Activated CD4-positive, alpha-beta T cell treated with anti-CD3 and anti-CD28 coated beads for 24 hours (primary cell): ENCODE results near the gene HMCN1.

Experiments used
- DNase-seq, 2 donors: peaks; one replicate each; pipeline ENCODE4 v3.0.0-alpha.2; 2020; ENCODE audit warnings: low read depth in 2 of 2

Gene HMCN1

GRCh38 chr1:186030453-186030852, 296.3 kb downstream of the HMCN1 start:
- no peak for DNase-seq

DNA sequence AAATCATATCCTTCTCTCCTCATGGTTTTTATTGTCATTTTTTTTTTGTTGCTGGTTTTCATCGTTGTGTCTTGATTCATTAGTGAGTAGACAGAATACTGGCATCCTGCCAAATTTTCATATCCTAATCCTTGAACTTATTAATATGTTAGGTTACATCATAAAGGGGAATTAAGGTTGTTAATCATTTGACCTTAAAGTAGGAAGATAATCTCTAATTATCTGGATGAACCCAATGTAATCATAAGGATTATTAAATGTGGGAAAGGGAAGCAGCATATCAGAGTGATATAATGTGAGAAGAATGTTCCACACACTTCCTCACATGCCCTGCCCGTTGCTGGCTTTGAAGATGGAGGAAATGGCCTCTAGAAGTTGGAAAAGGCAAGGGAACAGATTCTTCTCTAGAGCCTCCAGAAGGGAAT, 299.7 kb downstream of the HMCN1 start:
- no peak for DNase-seq

DNA sequence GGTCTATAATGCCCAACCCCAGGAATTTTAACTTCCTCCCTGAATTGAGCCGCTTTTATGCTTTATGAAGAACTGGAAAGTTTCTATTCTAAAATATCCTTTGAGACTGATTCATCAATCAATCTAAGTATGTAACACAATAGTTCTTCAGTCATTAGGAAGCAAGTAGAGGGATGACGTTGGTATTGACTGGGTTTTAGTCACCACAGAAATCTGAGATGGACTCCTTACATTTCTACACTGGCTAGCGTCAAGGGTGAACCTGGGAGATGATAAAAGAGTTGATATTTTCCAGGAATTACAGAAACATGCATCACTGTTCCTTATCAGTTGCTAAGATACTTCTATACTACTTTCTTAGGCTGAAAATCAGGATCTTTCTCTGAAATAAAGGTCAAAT, 308.0 kb downstream of the HMCN1 start:
- no peak for DNase-seq

DNA sequence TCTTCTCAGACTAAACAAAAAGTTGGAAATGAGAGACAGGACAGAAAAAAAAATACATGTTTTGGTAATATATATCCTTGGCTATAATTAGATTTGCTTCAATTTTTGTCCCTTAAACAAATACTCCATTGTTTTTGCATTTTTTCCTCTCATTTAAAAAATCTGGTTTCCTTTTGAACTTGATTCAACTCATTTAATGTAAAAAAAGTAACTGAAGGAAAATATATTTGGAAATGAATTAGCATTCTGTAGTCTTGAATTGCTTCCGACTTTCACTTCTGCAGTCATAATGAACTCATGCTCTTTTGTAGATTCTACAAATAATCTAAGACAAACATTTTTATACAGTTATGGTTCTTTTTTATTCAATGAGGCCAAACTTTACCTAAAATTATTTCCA, 309.1 kb downstream of the HMCN1 start:
- DNase-seq = no peak

DNA sequence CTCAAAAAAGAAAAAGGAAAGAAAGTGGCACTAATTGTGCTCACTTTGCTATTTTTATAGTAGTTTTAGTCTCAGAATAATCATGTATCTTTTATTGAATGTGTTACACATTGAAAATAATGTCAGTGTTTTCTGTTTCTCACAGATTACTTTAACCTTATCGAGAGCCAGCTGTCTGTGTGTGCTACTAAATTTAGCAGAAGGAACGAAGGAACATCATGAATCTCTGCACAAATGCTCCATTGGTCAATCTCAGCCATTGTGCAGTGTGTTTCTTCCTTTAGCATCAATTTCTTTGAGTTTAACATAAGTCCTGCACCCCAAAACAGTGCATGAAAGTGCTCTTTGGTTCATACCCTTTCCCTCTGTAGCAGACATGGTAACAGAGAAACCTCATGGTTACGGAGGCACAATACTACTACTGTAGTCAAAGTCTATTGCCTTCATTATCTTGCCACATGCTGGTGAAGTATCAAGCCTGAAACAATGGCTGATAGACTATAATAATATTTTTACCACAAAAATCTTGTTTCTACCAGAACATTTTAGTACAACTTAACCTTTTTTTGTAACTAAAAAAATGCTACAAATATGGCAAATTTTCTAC, 310.0 kb downstream of the HMCN1 start:
- DNase-seq = no peak

DNA sequence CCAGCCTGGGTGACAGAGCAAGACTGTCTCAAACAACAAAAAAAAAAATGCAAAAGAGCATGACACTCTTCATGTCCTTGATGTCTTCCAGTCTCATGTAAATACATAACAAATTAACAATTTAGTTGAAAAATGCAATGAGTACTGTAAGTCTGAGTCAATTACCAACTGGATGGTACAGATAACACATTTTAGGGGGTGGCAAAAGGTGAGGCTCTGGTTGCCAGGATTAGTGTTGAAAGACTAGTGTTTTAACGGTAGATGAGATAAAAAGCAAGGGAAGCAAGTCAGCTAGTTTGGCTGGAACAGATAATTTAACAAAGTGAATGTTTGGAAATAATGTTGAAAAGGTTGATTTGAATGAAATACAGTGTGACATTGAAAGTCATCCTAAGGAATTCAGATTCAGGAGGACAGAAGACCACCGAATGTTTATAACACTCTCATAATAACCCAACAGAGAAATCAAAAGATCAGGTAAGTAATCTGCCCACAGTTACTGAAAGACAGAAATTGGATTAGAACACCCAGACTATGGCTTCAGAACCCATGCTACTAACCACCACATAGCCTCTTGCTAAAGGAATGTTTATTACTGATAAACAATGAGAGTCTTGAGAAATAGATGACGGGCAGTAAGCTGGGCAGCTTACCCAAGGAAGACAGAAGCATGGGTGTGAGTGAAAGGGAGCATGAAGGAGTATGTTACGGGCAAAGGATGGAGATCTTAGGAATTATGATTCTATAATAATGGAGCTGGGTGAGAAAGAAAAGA, 312.4 kb downstream of the HMCN1 start:
- DNase-seq = no peak

GRCh38 chr1:186050360-186050759, 316.2 kb downstream of the HMCN1 start:
- no peak for DNase-seq

DNA sequence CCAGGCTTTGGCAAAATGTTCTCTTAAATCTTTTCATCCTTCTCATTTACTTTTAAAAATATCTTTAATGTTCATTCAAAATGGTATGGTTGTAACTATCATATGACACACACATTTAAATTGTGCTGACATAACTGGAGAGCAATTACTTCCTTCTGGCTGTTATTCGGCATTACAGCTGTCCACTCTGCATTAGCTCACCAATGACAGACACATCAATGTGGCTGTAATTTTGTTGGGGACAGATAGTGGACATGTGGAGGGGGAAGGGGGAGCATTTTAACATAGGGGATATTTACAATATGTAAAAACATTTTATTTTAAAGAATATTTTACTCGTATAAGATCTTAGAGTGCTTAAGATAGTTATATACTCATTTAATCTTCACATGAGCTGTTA, 319.8 kb downstream of the HMCN1 start:
- no peak for DNase-seq

GRCh38 chr1:186054932-186055331, 320.7 kb downstream of the HMCN1 start:
- no peak for DNase-seq

DNA sequence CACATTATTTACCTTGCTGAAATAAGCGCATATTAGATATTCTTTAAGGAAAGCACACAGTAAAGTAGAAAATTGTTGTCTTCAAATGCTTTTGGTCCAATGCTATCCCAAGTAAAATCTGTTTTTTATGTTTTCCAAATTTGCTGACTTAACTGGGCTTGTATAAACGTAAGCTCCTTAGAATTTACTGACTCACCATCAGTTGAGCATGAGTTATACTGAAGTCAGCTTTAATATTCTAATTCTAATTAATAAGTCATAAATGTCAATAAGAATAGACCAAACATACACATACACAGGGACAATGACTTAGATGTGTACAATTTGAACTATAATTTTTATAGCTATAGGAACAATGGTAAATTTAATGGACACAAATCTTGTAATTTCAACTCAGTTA, 321.7 kb downstream of the HMCN1 start:
- no peak for DNase-seq

- DNase-seq = no peak
These were observed 322.9 kb downstream of the HMCN1 start for GRCh38 chr1:186057086-186057485.

DNA sequence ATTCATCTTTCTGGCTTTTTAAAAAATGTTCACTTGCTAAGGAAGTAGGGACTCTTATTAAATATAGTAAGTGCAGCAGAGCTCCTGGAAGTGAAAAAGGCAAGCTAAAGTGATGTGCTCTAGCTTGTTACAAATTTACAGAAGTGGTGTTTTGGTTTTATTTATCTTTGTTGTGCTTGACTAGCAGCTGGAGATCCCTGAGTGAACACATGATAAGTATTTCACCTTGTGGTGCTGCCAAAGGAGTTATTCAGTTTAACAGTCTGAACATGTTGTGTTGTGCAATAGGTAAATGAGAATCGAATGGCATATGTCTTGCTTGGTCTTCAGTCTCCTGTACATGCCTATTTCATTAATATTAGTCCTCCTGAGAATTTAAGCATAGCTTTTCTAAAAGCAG, 325.1 kb downstream of the HMCN1 start:
- no peak for DNase-seq

GRCh38 chr1:186059752-186060151, 325.6 kb downstream of the HMCN1 start:
- no peak for DNase-seq

- no peak for DNase-seq
These were observed 326.0 kb downstream of the HMCN1 start for GRCh38 chr1:186060226-186060625.

GRCh38 chr1:186063091-186063657, 329.0 kb downstream of the HMCN1 start:
- DNase-seq = no peak

GRCh38 chr1:186066411-186066810, 332.2 kb downstream of the HMCN1 start:
- DNase-seq = no peak

GRCh38 chr1:186073697-186074096, 339.5 kb downstream of the HMCN1 start:
- DNase-seq = no peak

- no peak for DNase-seq
These were observed 341.8 kb downstream of the HMCN1 start for GRCh38 chr1:186076006-186076405.

DNA sequence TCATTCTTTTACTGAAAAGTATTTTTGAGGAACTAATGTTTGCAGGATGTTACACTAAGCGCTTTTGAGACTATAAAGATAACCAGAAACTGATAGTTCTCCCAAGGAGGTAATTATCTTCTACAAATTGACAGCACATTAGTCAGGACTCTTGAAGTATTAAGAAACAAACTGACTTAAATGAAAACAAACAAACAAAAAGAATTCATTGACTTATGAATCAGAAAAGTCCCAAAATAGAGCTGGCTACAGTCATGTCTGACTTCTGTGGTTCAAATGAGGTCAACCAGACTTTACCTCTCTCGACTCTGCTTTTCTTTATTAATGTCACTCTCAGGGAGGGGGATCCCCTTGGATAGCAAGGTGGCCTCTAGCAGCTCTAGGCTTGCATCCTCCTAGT, 344.1 kb downstream of the HMCN1 start:
- DNase-seq = no peak

- no peak for DNase-seq
These were observed 345.0 kb downstream of the HMCN1 start for GRCh38 chr1:186079084-186079684.

GRCh38 chr1:186082235-186082937, 348.2 kb downstream of the HMCN1 start:
- no peak for DNase-seq

DNA sequence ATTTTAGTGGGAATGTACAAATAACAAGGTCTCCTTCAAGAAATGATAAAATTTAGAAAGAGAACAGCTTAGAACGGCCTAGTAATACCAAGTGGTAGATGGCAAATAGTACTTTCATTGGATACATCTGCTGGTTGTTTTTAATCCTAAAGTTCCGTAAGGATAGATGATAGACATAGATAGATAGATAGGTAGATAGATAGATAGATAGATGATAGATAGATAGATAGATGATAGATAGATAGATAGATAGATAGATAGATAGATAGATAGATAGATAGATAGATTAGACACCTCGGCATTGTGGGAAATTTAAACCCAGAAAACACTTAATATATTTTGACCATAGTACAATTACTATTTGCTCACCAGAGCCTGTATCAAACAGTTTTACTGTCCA, 352.4 kb downstream of the HMCN1 start:
- DNase-seq = no peak
